MV-4-11 (cell line): ENCODE data around the gene CTBS.
"Not testable (repeated sequence)": the region's sequence is repeated elsewhere in the genome, so short reads cannot be mapped to it uniquely, and the experiment has no call there.

Experiments used
- DNase-seq: peaks from one replicate; lab custom pipeline; 2025; lab: John Stamatoyannopoulos, UW

Gene CTBS

GRCh38 chr1:84573967-84574842, at the start of gene CTBS:
CTBS (minus strand) TSS chr1:84574440; CDS start chr1:84574415, 25 bp downstream.
- peak; percentile 96 for DNase-seq

GRCh38 chr1:84621553-84621952, 47.3 kb upstream of the CTBS start:
- no peak for DNase-seq

- peak; percentile 77 for DNase-seq
These were observed 46.6 kb upstream of the CTBS start for GRCh38 chr1:84620720-84621313.

GRCh38 chr1:84619383-84620102, 45.3 kb upstream of the CTBS start:
- peak; percentile 54 for DNase-seq

GRCh38 chr1:84617349-84617748, 43.1 kb upstream of the CTBS start:
- no peak for DNase-seq

- DNase-seq, result peak; percentile 29
These were observed 41.5 kb upstream of the CTBS start for GRCh38 chr1:84615790-84616189.

- no peak for DNase-seq
These were observed 39.6 kb upstream of the CTBS start for GRCh38 chr1:84613887-84614286.

GRCh38 chr1:84613026-84613425, 38.8 kb upstream of the CTBS start:
- DNase-seq, result no peak

GRCh38 chr1:84611796-84612195, 37.6 kb upstream of the CTBS start:
- no peak for DNase-seq

GRCh38 chr1:84611091-84611490, 36.9 kb upstream of the CTBS start:
- DNase-seq, result no peak

- no peak for DNase-seq
These were observed 32.7 kb upstream of the CTBS start for GRCh38 chr1:84606977-84607376.

- no peak for DNase-seq
These were observed 30.9 kb upstream of the CTBS start for GRCh38 chr1:84605157-84605556.

- no peak for DNase-seq
These were observed 29.9 kb upstream of the CTBS start for GRCh38 chr1:84603941-84604830.

GRCh38 chr1:84603223-84603622, 29.0 kb upstream of the CTBS start:
- DNase-seq, result no peak

- DNase-seq, result no peak
These were observed 26.6 kb upstream of the CTBS start for GRCh38 chr1:84600796-84601195.

- DNase-seq, result peak; percentile 31
These were observed 24.9 kb upstream of the CTBS start for GRCh38 chr1:84598846-84599741.

- no peak for DNase-seq
These were observed 24.2 kb upstream of the CTBS start for GRCh38 chr1:84598418-84598817.

GRCh38 chr1:84597011-84597410, 22.8 kb upstream of the CTBS start:
- no peak for DNase-seq

- DNase-seq, result not testable (repeated sequence)
These were observed 20.7 kb upstream of the CTBS start for GRCh38 chr1:84594959-84595358.

GRCh38 chr1:84587099-84587498, 12.9 kb upstream of the CTBS start:
- DNase-seq, result no peak

- no peak for DNase-seq
These were observed 11.6 kb upstream of the CTBS start for GRCh38 chr1:84585803-84586202.
